SJSA1 (cell line): Measurements from ENCODE around the gene PACSIN2. TPM values are rescaled to one million over a fixed set of nuclear protein-coding genes. Genes with fewer than 3 reads are reported as not detected.

Experiments
- DNase-seq, 2 experiments: peaks; one replicate each; pipeline ENCODE4 v3.0.0-alpha.2; 2015 to 2020; ENCODE audit warnings: low spot score in 2 of 2, low read depth in 1 of 2
- H3K27ac ChIP-seq: fragments of 250-450 bp; sonication (Bioruptor Pico); 2 replicates; pipeline ENCODE4 v1.5.1; 2020; ENCODE audit warnings: mild to moderate bottlenecking, moderate library complexity
- H3K27me3 ChIP-seq: fragments of 250-450 bp; sonication (Bioruptor Pico); replicated peaks from 2 replicates; pipeline ENCODE4 v1.5.1; 2020; ENCODE audit warnings: mild to moderate bottlenecking, moderate library complexity
- H3K36me3 ChIP-seq: fragments of 250-450 bp; sonication (Bioruptor Pico); 2 replicates; pipeline ENCODE4 v1.5.1; 2020; ENCODE audit warnings: mild to moderate bottlenecking
- H3K4me1 ChIP-seq: fragments of 250-450 bp; sonication (Bioruptor Pico); replicated peaks from 2 replicates; pipeline ENCODE4 v1.6.1; 2021; ENCODE audit warnings: mild to moderate bottlenecking
- H3K4me3 ChIP-seq: fragments of 250-450 bp; sonication (Bioruptor Pico); 2 replicates; pipeline ENCODE4 v1.5.1; 2020; ENCODE audit warnings: mild to moderate bottlenecking
- H3K9me3 ChIP-seq: fragments of 250-450 bp; sonication (Bioruptor Pico); replicated peaks from 2 replicates; pipeline ENCODE4 v1.5.1; 2020; ENCODE audit warnings: mild to moderate bottlenecking
- total RNA-seq: library from RNA; depleted of rRNA; stranded (reverse); fragments of >200 nt; shearing (Covaris generic); gene quantifications from 2 replicates; pipeline ENCODE4 v1.2.3, GENCODE V29; 2014

PACSIN2 gene
- total RNA-seq, 1 experiment from 2014 or later = 98.3 TPM

DNA sequence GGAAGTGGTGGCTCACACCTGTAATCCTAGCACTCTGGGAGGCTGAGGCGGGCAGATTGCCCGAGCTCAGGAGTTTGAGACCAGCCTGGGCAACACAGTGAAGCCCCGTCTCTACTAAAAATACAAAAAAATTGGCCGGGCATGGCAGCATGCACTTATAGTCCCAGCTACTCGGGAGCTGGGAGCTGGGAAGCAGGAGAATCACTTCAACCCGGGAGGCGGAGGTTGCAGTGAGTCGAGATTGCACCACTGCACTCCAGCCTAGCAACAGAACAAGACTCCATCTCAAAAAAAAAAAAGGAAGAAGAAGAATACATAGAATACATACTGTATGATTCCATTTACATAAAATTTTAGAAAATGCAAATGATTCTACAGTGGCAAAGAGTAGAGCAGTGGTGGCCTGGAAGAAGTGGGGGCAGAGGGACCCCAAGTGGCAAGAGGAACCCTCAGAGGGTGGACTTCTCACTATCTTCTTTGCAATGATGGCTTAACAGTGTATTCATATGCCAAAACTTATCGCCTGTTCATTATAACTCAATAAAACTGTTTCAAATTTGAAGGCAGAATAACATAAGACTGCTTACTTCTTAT is 22.0 kb downstream of the PACSIN2 start:
- Histone ChIP-seq H3K36me3 (peaks cover 14% of the 10 kb centered on the region), H3K4me3 (no peak overlapping the region), H3K4me1 (peaks cover 90% of the 10 kb centered on the region), H3K27ac (no peak overlapping the region), H3K27me3 (no peaks in the 10 kb centered on the region), H3K9me3 (no peaks in the 10 kb centered on the region)
- DNase-seq = no peak

DNA sequence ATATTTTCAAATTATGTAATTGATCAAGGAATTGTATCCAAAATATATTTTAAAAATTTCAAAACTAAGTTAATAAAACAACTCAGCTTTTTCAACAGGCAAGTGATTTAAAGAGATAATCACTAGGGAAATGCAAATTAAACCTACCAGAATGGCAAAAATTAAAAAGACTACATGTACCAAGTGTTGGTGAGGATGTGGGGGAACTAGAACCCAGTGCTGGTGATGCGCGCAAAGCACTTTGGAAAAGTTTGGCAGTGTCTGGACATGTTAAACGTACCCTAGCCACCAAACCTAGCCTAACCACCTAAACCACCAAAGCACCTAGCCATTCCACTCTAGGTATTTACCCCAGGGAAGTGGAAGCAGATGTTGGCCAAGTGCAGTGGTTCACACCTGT is 22.9 kb downstream of the PACSIN2 start:
- Histone ChIP-seq H3K27ac (peak overlapping the region; percentile 44; the same call in 1 of the 2 replicates), H3K4me1 (peaks cover 88% of the 10 kb centered on the region), H3K27me3 (no peaks in the 10 kb centered on the region), H3K4me3 (no peak overlapping the region), H3K36me3 (peaks cover 15% of the 10 kb centered on the region), H3K9me3 (no peaks in the 10 kb centered on the region)
- DNase-seq = no peak

DNA sequence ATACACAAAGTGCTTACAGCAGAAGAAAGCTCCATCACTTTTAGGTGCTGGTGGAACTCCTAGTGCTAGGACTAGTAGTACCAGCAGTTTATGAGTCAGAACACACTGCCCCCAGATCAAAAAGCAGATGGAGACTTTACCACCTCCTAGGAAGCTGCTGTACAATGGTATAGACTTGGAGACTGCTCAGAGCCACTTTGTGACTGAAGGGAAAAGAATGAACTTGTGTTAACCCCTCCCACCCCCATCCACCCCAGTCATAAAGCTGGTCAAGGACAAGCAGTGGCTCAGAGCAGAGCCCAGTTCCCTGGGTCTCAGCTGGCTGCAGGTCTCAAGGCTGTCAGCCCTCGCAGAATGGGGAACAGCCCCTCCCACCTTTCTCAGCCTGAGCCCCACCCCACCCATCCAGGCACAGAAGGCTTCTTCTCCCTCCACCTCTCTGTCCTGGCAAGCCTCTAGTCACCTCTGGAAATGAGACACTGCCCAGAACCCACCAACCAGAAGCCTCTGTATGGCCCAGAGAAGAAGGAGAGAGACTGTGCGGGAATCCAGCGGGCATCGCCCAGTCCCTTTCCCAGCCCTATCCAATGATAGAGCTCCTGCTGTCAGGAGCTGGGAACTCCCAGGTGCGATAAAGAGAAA is 23.8 kb downstream of the PACSIN2 start:
- no peak overlapping the region for H3K4me3 ChIP-seq
- H3K27ac ChIP-seq = peak overlapping the region; percentile 45
- DNase-seq = peak; percentile 90 to 91
- H3K36me3 ChIP-seq = peaks cover 15% of the 10 kb centered on the region
- H3K9me3 ChIP-seq = no peaks in the 10 kb centered on the region
- H3K4me1 ChIP-seq = peaks cover 78% of the 10 kb centered on the region
- no peaks in the 10 kb centered on the region for H3K27me3 ChIP-seq

GRCh38 chr22:42990131-42990838 is 24.7 kb downstream of the PACSIN2 start:
- no peaks in the 10 kb centered on the region for H3K27me3 ChIP-seq
- DNase-seq = peak; percentile 70 to 86
- H3K36me3 ChIP-seq = peaks cover 16% of the 10 kb centered on the region
- peak overlapping the region; percentile 45 for H3K27ac ChIP-seq
- H3K4me3 ChIP-seq = no peak overlapping the region
- H3K4me1 ChIP-seq = peaks cover 70% of the 10 kb centered on the region
- H3K9me3 ChIP-seq = no peaks in the 10 kb centered on the region

- no peak for DNase-seq
- H3K27ac ChIP-seq = no peak overlapping the region
- H3K36me3 ChIP-seq = peaks cover 15% of the 10 kb centered on the region
- peaks cover 28% of the 10 kb centered on the region for H3K4me1 ChIP-seq
- no peaks in the 10 kb centered on the region for H3K27me3 ChIP-seq
- H3K4me3 ChIP-seq = no peak overlapping the region
- no peaks in the 10 kb centered on the region for H3K9me3 ChIP-seq
These were observed 28.8 kb downstream of the PACSIN2 start for GRCh38 chr22:42986115-42986514.

DNA sequence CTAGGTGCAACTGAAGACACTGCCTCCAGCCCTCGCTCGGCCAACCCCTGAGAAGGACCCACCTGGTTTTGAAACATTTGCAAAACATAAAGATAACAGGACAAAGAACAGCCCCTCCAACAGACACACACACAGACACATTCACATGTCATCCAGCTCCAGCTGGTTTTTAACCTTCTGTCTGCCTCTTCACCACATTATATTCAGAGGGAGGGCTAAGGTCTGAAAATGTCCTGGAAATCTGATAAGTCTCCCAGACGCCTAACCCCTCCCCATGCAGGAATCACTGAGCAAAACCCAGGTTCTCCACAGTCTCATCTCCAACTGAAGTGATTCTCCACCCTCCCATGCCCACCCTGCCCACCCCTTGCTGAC is 29.4 kb downstream of the PACSIN2 start:
- H3K27me3 ChIP-seq = no peaks in the 10 kb centered on the region
- DNase-seq = no peak
- no peak overlapping the region for H3K27ac ChIP-seq
- H3K36me3 ChIP-seq = peaks cover 15% of the 10 kb centered on the region
- peaks cover 22% of the 10 kb centered on the region for H3K4me1 ChIP-seq
- no peak overlapping the region for H3K4me3 ChIP-seq
- no peaks in the 10 kb centered on the region for H3K9me3 ChIP-seq

DNA sequence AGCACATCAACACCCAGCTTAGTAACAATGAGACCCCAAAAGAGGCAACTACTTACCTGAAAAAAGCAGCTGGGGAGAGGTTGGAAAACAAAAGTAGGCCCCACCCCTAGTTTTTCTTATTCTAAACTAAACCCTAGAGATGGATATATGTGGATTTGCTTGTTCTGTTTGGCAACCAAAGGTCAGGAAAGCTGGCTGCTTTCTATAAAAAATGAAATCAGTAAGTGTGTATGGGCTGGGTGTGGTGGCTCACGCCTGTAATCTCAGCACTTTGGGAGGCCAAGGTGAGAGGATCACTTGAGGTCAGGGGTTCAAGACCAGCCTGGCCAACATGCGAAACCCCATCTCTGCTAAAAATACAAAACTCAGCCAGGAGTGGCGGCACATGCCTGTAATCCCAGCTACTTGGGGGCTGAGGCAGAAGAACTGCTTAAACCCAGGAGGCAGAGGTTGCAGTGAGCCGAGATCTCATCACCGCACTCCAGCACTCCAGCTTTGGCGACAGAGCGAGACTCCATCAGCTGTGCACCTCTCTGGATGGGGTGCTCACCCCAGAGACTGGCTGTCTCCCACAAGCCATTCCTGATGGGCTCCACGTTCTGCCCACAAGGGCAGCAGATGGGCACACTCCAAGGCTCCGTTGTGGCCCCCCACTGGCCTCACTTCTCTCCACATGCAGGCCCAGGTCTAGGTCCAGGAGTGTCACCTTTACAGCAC is 30.0 kb downstream of the PACSIN2 start:
- Histone ChIP-seq H3K4me3 (no peak overlapping the region), H3K27ac (no peak overlapping the region), H3K27me3 (no peaks in the 10 kb centered on the region), H3K36me3 (peaks cover 15% of the 10 kb centered on the region), H3K9me3 (no peaks in the 10 kb centered on the region), H3K4me1 (peaks cover 16% of the 10 kb centered on the region)
- no peak for DNase-seq

- DNase-seq = no peak
- H3K4me3 ChIP-seq = no peak overlapping the region
These were observed 30.6 kb downstream of the PACSIN2 start for GRCh38 chr22:42984397-42984796.

GRCh38 chr22:42983470-42983869 is 31.5 kb downstream of the PACSIN2 start:
- peaks cover 14% of the 10 kb centered on the region for H3K36me3 ChIP-seq
- no peak for DNase-seq
- no peak overlapping the region for H3K4me3 ChIP-seq
- H3K27me3 ChIP-seq = no peaks in the 10 kb centered on the region
- no peak overlapping the region for H3K27ac ChIP-seq
- H3K9me3 ChIP-seq = no peaks in the 10 kb centered on the region
- H3K4me1 ChIP-seq = peaks cover 17% of the 10 kb centered on the region

More at GRCh38 chr22:42984397-42984796, 30.6 kb downstream of the PACSIN2 start:
- Histone ChIP-seq H3K9me3 (no peaks in the 10 kb centered on the region), H3K27ac (no peak overlapping the region), H3K27me3 (no peaks in the 10 kb centered on the region), H3K36me3 (peaks cover 15% of the 10 kb centered on the region), H3K4me1 (peaks cover 15% of the 10 kb centered on the region)

GRCh38 chr22:42979606-42980005 is 35.3 kb downstream of the PACSIN2 start:
- H3K36me3 ChIP-seq = peaks cover 5% of the 10 kb centered on the region
- no peaks in the 10 kb centered on the region for H3K9me3 ChIP-seq
- peaks cover 13% of the 10 kb centered on the region for H3K4me1 ChIP-seq
- no peaks in the 10 kb centered on the region for H3K27me3 ChIP-seq
- H3K4me3 ChIP-seq = no peak overlapping the region
- H3K27ac ChIP-seq = no peak overlapping the region
- no peak for DNase-seq

DNA sequence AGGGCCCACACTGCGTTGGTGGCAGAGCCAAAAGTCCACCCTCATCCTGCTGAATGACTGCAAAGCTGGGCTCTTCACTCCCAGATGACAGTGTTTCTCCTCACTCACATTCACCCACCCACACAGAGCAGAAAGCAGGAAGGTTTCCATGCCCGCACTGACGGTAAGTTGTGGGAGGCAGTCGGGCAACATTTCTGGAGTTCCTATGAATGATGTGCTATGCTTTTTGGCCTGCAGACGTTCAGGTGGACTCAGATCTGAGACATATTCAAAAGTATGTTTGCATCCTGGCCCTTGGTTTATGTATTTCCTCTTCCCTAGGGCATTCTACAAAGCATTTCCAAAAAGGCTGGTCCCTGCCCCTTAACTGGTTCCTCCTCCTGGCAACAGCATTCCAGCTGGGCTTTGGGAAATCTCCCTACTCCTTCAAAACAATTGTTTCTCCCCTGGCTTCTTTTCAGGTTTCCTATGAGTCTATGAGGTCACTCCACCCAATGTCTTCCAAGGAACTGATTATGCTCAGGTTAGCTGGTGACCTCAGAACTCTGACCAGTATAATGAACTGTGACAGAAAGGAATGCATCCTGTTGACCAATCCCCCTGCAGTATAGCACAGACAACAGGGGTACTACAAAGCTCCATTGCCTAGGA is 36.4 kb downstream of the PACSIN2 start:
- Histone ChIP-seq H3K27ac (no peak overlapping the region), H3K27me3 (no peaks in the 10 kb centered on the region), H3K4me1 (peaks cover 13% of the 10 kb centered on the region), H3K9me3 (no peaks in the 10 kb centered on the region), H3K36me3 (peaks cover 5% of the 10 kb centered on the region), H3K4me3 (no peak overlapping the region)
- no peak for DNase-seq

GRCh38 chr22:42977569-42977968 is 37.4 kb downstream of the PACSIN2 start:
- H3K4me1 ChIP-seq = peaks cover 13% of the 10 kb centered on the region
- no peaks in the 10 kb centered on the region for H3K27me3 ChIP-seq
- no peak overlapping the region for H3K4me3 ChIP-seq
- DNase-seq = no peak
- peaks cover 5% of the 10 kb centered on the region for H3K36me3 ChIP-seq
- no peak overlapping the region for H3K27ac ChIP-seq
- no peaks in the 10 kb centered on the region for H3K9me3 ChIP-seq

DNA sequence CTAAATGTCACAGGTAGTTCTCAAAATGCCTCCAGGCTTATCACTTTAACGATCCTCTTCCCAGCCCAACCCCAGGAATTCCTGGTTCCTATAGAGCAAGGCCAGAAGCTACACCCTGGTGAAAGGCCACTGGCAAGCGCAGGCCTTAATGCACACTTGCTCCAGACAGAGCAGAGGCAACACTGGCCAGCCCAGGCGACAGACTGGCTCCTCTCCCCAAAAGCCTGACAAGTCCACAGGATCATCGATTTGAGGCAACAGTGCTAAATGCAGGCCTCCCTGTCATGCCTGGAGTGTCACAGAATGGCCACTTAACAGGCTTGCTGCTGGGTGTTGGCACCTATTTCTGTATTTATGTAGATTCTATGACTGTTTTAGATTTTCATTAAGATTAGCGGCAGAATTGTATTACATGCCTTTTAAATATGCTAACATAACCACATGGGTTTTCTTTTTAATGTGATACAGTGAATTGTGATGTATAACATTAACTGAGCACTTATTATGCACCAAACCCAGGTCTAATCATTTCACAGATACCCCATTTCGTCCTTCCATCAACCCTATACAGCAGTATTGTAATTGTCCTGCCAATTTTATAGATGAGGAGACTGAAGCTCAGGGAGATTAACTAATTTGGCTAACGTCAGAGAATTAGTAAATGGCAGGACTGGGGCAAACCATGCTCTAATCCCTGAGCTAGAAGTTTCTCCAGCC is 38.6 kb downstream of the PACSIN2 start:
- no peak overlapping the region for H3K27ac ChIP-seq
- no peaks in the 10 kb centered on the region for H3K9me3 ChIP-seq
- peaks cover 13% of the 10 kb centered on the region for H3K4me1 ChIP-seq
- H3K4me3 ChIP-seq = no peak overlapping the region
- no peak for DNase-seq
- H3K36me3 ChIP-seq = peaks cover 5% of the 10 kb centered on the region
- H3K27me3 ChIP-seq = no peaks in the 10 kb centered on the region
